ENCODE results near the gene PRDM11.

PRDM11 gene

DNA sequence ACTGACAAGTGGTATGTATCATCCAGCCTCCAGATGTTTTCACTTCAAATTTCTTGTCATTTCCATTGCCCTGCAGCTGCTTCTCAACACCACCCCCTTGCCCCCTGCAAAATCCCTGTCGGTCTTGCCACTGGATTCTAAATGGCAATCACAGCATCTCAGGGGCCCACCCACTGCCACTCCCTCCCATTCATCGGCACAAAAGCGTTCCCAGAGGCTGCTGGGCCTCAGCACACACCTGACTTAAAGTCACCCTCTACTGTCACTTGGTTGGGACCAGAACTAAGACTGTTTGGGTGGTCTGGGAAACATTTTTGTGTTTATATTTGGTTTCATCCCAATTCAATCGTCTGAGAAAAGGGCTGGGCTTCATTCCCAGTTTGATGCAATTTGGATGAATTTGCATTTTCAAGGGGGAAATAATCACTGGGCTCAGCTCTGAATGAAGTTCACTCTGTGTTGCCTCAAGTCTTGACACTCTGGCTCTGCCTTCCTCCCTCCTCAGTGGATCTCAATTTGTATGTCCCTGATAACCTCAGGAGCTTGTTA lies 112.6 kb downstream of the PRDM11 start:
- TF ChIP-seq, protein P1, sequence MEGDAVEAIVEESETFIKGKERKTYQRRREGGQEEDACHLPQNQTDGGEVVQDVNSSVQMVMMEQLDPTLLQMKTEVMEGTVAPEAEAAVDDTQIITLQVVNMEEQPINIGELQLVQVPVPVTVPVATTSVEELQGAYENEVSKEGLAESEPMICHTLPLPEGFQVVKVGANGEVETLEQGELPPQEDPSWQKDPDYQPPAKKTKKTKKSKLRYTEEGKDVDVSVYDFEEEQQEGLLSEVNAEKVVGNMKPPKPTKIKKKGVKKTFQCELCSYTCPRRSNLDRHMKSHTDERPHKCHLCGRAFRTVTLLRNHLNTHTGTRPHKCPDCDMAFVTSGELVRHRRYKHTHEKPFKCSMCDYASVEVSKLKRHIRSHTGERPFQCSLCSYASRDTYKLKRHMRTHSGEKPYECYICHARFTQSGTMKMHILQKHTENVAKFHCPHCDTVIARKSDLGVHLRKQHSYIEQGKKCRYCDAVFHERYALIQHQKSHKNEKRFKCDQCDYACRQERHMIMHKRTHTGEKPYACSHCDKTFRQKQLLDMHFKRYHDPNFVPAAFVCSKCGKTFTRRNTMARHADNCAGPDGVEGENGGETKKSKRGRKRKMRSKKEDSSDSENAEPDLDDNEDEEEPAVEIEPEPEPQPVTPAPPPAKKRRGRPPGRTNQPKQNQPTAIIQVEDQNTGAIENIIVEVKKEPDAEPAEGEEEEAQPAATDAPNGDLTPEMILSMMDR (IDR thresholded peaks at IDR 0.05) = no peak

DNA sequence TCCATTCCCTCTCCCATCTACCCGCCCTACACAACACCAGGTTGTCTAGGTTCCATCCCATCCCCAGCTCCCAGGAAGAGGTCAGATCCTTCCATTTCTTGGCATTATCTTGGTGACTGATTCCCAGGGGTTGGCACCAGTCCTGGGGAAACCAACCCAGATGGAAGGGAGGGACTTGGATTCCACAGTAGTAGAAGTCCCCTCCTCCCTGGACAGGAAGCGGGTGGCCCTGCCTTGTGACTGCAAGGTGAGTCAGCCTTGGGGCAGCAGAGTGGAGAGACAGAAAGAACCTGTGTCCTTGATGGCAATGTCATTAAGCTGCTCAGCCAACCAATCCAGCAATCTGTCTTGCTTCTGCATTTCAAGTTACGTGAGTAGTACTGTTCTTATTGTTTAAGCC lies 113.2 kb downstream of the PRDM11 start:
- TF ChIP-seq, protein P1 (IDR thresholded peaks at IDR 0.05) = no peak

DNA sequence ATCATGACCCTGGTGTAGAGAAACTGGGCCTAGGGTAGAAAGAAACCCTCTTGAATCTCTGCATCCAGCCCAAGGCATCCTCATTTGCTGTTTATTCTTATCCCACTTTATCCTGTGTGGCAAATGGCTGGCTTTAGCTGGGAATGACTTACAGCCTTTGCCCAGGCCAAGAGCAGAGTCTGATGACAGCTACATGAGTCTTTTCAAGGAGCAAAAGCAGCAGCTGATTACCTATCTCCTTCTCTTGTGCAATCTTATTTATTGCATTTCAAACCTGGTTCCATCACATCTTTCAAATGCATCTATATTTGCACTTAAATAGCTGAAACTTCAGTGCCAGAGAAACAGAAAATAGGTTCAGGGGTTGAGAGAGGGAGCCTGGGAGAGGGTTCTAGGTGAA lies 113.6 kb downstream of the PRDM11 start:
- TF ChIP-seq, protein P1 (IDR thresholded peaks at IDR 0.05) = no peak

DNA sequence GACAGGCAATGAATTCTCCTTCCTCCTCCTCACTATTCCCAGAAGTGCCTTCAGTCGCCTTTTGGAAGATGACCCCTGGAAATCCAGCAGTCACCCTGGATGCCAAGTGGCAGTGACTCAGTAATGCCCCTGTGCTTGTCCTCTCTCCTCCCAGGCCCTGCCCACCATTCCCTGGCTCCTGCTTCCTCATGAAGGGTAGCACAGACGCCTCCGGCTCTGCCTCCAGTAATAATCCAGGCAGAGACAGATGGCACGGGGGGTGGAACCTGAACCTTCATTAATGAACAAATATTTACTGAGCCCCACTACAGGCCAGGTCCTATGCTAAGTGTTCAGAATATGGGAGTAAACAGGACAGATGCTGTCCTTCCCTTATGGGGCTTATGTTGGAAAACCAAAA lies 116.5 kb downstream of the PRDM11 start:
- TF ChIP-seq, protein P1 (IDR thresholded peaks at IDR 0.05) = no peak

DNA sequence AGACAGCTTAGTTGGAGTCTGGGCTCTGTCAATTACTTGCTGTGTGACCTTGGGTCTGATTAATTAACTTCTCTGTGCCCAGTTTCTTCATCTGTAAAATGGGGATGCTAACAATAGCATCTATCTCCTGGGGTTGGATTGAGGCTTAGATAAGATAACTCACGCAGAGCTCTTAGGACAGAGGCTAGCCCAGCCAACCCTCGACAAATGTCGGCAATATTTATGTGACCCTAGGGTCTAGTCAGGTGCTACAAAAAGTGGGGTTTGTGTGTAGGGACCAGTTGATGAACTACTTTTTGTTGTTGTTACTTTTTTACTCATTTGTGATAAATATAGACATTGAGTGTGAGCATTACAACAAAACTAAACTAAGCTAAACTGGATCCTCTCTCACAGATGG lies 117.3 kb downstream of the PRDM11 start:
- TF ChIP-seq, protein P1 (IDR thresholded peaks at IDR 0.05) = no peak

DNA sequence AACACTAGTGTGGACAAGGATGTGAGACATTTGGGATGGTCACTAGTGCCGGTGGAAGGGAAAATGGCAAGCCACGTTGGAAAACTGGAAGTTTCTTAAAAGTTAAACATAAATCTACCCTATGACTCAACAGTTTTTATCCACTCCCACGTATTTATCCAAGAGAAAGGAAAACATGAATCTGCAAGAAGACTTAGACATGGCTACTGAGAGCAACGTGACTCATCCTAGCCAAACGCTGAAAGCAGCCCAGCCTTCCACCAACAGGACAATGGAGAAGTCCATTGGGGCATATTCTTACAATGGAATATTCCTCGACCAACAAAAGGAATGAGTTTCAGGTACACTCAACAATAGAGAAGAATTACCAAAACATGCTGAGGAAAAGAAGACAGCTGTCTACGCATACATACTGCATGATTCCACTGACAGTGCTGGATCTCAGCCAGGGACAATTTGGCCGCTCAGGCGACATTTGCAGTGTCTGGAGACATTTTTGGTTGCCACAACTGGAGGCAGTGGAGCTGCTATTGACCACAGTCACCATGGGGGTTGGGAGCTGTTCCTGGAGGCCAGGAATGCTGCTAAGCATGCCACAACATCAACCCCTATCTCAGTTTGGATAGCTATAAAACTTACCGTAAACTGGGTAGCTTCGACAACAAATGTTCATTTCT lies 118.5 kb downstream of the PRDM11 start:
- TF ChIP-seq, protein P1 (IDR thresholded peaks at IDR 0.05) = no peak

DNA sequence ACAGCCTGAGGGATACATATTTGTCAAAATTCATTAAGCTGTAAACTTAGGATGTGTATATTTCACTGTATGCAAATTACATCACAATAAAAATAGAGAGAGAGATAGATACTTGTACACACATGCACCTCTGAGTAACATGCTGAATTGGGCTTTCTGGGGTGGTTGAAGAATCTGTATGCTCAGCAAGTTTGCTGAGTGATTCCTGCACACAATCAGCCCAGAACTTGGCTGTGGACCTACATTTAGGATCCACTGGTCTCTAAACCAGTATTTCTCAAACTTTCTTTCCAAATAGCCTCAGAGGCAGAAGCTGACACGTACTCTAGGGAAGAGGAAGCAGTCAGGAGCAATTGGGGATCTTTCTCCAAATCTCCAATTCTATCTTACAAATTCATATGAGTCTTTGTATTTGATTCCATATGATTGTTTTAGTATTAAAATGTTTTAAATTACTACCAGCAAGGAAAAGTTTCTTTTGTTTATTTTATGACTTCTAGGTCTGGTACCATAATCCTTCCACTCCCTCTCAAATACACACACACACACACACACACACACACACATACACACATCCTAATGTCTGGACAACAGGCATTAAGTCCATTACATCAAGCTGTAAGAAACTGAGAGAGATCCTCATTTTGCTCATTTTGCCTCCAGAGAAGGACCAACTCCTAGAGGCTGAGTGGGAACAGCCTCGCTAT lies 119.7 kb downstream of the PRDM11 start:
- TF ChIP-seq, protein P1 (IDR thresholded peaks at IDR 0.05) = no peak
